Stimulated activated CD4-positive, alpha-beta T cell treated with anti-CD3 and anti-CD28 coated beads, TNF-alpha, amount 100 ng/mL, for 1 hour (primary cell): ENCODE data around the gene RGS19.

ENCODE experiments used
- DNase-seq, 3 donors: peaks; one replicate each; pipeline ENCODE4 v3.0.0-alpha.2; 2020; ENCODE audit warnings: low read depth in 3 of 3, low spot score in 1 of 3

RGS19 gene

DNA sequence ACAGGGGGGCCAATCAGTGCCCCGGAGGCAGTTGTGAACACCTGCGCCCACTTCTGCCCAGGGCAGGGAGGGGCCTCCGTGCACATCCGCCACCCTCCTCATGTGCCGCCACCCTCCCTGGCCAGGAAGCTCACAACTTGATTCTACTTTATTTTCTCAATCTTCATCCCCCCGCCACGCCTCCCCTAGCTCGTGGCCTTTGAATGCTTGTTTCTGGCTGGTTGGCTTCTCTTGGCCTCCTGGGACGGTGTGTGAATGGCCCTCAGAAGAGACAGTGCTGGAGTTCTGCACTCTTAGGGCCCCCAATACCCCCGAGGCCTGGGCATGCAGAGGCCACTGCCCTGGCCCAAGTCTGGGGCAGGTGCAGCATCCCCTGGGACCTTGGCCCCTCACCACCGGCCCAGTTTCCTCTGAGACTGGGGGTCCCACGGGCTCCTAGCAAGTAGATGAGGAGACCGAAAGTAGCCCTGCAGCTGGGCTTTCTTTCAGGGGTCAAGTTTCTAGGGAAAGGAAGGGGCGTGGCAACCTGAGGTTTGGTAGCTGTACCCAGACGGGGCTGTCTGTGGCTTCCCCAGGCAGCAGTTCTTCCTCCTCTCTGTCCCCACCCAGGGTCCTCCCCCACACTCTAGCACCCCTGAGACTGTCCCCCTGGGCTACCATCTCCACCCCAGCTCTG is 1.3 kb downstream of the RGS19 start:
- DNase-seq, result peak in 1 of 3 donors; percentile 22

DNA sequence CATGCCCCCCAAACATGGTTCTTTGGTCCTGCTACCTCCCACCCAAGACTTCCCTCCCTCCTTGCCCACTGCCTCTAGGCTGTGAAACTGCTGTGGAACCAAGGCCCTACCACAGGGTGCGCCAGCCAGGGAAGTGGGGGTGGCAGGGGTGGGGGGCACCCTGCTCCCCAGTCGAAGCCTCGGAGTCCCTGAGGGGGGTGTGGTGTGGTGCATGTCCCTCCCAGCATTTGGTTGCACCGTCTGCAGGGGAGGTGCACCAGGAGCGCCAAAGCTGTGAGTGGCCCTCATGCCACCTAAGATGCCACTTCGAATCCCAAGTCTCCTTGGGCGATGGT is 1.8 kb downstream of the RGS19 start:
- DNase-seq, result no peak

DNA sequence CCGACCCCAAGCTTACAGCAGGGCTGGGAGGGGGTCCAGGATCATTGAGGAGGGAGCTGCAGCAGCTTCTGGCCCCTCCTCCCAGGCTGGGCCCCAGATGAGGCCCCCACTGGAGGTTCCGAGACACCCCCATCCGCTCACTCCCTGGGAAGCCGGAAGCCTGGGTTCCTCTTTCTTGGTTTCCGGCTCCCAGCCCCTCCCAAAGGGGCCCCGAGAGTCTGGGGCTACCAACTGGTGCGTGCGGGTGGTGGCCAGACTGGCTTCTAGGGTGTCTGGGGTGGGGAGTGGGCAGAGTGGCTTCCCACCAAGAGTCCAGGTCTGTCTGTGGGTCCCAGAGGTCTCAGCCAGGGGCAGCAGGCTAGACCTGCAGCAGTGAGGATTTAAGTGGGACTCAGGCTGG is 2.2 kb downstream of the RGS19 start:
- no peak for DNase-seq

DNA sequence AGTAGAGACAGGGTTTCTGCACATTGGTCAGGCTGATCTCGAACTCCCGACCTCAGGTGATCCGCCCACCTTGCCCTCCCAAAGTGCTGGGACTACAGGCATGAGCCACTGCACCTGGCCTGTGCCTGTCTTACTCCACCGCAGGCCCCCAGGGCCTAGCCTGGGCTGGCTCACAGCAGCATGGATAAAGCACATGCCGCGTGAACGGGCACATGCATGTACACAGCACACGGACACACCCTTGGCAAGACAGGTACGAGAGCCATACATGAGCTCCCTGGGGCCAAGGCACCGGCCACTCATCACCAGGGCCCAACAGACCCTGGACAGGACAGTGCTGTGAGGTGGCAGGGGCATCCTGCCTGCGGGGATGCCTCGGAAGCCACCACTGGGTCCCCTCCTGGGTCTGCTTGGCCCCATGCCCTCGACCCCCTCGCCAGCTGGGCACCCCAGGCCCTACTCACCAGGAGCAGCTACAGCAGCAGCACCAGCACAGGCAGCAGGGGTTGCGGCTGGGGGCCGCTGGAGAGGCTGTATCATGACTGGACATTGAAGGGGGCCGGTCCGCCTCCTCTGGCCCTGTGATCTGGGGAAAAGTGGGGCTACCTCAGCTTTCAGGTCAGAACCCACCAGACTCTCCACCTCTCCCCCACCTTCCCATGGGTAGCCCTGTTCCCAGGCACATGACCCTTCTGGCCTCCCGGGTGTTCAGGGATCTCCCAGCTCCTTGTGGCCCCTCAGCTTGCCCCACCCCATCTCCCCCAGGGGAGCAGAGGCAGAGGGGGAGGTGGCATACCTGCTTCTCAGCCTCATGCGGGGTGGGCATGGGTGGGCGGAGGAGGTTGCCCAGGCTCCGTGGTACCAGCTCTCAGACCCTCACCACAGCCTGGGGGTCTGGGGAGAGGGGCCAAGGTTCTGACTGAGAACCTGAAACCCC is 3.0 kb downstream of the RGS19 start:
- no peak for DNase-seq

DNA sequence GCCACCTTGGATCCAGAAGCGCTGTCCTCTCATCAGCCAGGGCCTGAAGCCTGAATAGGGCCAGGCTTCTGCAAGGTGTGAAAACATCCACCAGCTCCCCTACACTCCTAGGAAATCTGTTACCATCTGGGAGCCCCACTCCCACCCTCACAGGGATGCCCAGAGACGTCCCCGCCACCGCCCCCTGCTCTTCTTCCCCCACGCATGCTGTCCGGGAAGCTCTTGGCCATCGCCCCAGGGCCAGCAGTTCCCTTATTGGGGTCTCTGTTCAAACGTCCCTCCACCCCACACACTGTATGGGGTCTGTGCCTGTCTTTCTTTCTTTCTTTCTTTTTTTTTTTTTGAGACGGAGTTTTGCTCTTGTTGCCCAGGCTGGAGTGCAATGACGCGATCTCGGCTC is 3.8 kb downstream of the RGS19 start:
- DNase-seq, result no peak

DNA sequence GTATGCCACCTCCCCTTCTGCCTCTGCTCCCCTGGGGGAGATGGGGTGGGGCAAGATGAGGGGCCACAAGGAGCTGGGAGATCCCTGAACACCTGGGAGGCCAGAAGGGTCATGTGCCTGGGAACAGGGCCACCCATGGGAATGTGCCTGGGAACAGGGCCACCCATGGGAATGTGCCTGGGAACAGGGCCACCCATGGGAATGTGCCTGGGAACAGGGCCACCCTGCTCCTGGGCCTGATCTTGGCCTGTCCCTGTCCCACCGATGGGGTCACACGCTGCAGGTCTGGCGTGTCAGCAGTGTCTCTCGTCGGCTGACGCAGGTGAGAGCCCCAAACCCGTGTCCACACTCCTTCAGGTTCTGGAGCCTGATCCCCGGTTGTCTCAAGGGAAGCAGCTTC is 4.4 kb downstream of the RGS19 start:
- DNase-seq, result no peak

DNA sequence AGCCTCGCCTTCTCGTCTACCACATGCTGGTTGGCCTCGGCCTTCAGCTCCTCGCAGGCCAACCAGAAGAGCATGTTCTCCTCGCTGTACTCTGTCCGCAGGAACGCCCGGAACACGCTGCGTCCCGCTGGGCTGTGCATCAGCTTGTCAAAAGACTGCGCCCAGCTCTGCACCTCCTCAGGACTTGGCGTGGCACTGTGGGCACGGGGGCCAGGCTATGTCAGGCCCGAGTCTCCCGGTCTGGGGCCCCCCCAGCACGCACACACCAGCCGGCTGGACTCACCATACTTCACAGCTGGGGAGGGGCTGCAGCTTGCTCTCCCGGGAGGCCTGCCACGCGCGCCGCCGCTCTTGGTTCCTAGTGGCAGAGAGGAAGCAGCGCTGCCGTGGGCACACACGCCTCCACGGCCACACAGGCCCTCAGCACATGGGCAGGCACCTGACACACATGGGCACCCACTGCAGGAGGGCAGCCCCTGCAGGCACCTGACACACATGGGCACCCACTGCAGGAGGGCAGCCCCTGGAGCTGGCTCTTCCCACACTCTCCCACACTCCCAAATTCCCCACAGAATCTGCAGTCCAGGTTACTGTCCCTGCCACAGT is 5.0 kb downstream of the RGS19 start:
- DNase-seq, result no peak

DNA sequence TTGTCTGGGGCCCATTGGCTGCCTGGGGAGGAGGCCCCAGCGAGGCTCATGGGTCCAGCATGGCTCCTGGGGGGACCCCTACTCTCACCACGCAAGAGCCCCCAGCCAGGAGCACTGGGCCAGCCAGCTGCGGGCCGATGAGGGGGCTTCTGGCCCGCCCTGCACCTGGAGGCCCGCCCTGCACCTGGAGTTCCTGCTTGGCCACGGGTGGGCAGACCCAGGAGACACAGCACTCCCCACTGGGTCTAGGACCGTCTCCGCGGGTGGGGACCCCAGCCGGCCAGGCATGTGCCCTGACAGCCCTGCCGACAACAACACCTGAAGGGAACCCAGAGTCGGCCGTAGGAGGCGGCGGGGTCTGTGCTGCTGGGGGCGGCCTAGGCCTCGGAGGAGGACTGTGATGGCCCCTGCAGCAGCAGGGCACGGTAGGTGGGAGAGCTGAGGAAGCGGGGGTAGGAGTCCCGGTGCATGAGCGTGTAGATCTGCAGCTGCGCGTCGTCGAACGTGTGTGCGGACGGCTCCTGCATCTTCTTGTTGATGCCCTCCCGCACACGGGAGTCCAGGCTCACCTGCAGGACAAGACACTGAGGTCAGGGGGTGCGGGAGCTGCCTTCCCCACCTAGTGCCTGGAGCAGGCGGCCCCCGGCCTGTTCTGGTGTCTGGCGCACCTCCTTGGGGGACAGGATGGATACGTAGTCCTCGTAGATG is 5.7 kb downstream of the RGS19 start:
- DNase-seq, result no peak

DNA sequence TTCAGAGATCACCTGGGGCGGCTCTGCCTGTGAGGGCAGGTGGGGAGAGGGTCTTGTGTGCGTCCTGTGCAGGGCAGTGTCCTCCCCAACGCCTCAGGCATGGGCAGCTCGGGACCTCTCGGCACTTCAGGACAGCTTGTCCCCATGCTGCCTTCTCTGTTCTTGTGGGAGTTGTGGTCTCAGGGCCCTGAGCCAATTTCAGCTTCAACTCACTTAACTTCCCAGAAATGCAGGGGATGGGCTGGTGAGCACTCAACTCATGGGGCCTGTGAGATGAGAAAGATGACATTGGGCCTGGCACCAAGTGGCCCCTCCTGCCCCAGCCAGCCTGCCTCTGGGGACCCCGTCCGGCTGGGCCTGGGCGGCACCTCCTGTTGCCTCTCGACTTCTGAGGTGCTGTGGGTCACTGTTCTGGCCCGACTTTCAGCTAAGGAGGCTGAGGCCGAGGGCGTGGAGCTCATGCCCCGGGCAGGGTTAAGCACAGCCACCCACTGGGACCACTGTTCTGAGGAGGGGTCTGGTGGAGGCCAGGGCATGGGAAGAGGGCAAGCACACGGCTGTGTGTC is 6.7 kb downstream of the RGS19 start:
- DNase-seq, result no peak

DNA sequence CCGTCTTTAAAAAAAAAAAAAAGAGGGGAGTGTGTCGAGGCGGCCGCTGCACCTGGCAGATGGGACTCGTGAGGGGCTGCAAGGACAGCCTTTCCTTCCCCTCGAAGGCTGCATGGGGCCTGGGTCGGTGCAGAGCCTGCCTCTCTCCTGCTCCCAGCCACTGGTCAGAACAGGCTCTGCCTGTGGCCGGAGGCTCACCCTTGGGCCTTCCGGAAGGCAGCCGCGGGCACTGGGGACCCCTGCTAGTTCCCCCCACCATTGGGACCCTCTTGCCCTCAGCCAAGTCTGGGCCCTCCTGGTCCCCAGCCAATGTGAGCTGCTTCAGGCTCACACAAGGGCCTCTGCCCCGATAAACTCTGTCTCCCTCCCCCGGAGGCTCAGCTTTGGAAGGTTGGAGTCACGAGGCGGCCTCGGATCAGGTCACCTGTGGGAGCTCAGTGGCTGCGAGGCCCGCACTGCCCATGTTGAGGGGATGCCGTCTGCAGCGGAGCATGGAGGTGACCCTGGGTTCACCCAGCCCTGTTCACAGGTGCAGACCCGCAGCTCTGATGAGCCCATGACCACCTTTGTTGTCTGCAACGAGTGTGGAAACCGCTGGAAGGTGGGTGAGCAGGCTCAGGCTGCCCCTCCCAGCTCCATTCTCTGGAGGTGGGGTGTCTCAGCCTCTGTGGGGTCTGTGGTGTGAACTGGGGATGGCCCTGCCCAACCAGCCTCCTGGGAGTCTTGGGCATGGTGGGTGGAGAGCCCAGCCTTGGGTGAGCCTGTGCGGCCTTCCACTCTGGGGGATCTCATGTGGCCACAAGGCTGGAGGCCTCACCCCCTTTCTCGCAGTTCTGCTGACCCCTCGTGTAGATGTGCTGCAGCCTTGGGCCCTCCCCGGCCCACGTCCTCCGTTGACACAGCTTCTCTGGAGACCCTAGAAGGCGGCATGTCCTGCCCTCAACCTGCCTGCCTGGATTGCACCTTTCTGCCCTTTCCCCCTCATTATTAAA is 7.7 kb downstream of the RGS19 start:
- no peak for DNase-seq

DNA sequence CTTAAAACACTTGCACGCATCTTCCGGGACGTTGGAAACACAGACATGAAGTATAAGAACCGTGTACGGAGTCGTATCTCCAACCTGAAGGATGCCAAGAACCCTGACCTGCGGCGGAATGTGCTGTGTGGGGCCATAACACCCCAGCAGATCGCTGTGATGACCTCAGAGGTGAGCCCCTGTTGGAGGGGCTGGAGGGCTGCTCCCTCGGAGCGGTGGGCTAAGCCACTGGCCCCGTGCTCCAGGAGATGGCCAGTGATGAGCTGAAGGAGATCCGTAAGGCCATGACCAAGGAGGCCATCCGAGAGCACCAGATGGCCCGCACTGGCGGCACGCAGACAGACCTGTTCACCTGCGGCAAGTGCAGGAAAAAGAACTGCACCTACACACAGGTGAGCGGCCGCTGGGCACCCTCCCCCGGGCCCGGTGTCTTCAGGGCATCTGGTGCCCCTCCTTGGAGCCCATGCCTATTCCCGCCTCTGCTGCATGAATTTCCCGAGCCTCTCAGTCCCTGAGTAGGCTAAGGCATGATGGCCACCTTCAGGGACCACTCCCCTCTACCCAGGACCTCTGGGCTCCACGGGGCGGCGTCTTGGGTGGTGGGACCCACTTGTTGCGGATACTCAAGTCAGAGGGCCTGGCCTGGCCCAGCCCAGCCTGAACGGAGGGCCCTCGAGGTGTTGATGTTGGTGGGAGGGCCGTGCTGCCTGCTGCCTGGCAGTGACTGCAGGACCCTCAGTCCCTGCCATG is 8.9 kb downstream of the RGS19 start:
- DNase-seq, result no peak

DNA sequence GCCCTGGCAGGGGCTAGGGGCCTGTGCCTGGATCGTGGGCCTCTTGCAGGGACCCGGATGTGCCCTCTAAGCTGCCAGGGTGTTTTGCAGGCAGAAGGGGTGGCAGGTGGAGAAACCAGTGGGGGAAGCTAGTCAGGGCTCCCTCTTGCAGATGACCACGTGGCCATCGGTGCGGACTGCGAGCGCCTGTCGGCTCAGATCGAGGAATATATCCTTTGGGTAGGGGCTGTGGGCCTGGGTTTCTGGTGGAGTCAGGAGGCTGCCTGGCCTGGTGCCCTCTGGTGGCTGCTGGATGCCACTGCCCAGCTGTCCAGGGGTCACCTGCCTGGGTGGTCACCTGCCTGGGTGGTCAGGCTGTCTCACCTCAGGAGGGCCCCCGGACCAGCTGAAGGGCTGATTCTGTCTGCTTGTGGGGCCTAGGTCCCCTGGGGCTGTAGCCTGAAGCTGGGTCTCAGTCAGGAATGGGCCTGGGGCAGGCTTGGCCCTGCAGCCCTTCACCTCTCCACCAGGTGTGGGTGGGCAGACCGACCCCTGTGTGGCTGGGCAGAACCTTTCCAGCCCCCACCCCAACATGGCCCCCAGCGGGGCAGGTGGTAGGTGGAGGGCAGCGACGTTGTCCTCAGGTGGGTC is 9.6 kb downstream of the RGS19 start:
- DNase-seq, result no peak

DNA sequence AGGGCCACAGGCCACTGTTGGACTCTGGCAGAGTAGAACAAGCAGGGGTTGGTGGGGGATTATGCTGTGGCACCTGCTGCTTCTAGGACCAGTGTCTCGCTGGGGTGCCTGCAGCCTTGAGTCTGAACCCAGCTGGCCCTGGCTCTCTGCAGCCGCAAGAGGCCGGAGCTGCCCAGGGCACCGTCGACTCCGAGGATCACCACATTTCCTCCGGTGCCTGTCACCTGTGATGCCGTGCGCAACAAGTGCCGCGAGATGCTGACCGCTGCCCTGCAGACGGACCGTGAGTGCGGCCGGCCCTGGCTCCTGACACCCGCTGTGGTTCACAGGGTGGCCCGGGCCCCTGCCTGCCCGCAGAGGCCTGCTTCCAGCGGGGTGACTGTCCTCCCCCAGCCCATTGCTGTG is 10.1 kb downstream of the RGS19 start:
- DNase-seq, result no peak

DNA sequence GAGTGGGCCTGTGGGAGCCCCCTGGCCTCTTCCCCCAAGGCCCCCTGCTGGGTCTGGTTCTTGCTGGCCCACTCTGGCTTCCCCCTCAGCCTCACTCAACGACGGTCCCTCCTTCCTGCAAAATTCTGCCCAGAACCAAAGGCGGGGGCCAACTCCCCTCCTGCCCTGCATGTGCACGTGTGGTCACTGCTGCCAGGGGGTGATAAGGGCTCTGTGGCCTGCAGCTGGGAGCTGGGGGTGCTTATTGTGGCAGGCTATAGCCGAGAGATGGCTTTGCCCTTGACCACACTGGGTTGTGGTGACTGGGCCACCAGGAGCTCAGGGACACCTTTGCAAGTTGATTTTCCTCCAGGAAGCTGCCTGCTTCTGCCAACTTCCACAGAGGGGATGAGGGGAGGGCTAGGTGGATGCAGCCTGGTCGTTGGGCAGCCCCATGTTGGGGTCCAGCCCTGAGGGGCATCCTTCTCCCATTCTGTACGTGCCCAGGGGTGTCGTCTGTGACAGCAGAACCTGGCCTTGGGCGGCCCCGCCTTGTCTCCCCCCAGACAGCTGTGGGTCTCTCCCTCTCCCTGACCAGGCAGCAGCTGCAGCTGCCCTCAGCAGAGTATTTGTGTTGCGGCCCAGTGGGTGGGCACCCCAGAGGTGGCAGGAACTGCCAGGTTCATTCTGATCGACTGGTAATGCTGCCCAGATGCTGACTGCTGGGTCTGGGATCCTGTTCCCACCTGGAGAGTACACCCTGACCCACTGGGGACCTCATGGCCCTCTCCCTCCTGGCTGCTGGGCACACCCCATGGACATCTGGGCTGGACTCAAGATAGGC is 10.7 kb downstream of the RGS19 start:
- no peak for DNase-seq

DNA sequence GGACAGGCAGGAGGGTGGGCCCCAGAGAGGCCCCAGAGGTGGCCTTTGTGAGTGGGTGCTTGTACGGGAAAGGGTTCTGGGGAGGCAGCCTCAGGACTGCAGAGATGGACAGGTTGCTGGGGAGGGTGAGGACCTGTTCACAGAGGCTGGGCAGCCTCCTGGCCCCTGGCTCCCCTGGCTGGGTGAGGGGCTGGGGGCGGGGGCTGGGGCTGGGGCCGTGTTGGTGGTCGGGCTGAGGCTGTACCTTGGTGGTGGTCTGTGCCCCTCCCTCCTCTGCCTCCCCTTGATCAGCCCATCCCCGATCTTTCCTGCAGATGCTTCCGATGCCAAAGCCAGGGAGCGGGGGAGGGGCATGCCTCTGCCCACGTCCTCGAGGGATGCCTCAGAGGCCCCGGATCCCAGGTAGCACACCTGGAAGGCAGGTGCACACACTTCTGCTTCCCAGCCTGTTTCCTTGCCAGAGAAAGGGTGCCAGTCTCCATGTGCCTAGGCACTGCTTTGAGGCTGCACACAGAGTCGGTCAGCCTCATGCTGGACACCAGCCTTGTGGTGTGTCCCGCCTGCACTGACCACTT is 11.5 kb downstream of the RGS19 start:
- DNase-seq, result no peak

DNA sequence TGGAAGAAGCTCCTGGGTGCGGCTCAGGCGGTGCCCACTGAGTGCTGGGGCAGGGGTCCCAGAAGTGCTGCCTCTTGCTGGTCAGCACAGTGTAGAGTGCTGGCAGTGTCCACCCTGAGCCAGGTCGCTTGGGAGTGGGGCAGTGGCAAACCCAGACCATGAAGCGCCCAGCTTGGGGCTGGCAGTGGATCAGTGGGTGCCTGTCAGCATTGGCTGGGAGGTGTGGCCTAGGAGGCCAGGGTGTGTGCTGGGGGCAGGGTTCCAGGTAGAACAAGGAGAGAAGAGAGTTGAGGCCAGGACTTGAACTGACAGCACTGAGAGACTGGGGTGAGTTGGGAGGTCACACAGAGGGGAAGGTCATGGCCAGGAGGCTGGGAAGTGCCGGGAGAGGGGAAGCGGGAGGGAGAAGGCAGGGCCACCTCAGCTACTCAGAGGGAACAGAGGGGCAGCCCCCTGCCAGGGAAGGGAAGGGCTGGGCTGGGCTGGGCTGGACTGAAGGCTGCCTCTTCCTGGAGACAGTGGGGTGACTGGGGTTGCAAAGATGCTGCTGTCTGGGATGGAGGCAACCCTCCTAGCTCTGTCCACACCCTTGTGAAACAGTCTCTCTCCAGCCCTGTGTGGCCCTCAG is 12.2 kb downstream of the RGS19 start:
- no peak for DNase-seq

DNA sequence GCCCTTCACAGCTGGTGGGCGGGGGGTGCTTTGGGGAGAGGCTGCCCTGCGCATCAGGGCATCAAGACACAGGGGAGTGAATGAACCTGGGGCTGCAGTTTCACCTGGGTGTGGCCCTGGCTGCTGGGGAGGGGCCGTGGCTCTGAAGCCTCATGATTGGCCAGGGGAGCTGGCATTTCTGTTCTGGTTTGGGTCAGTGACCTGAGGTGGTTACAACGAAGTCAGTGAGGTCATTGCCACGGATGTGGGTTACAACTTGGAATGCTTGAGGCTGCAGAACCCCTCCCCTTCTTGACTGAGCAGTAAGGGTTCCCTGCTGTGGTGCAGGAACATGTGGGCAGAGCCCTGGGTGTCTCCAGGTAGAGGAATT is 13.4 kb downstream of the RGS19 start:
- DNase-seq, result no peak
